Upper lobe of left lung (tissue), 4 donors: Measurements from ENCODE around the gene SRSF2.

Experiments used
- CTCF ChIP-seq, 6 experiments: fragments of 450-650 bp in 4 of 6; fragments of 200-600 bp in 2 of 6; sonication (generic) in 2 of 6; IDR thresholded peaks; one replicate each; pipeline ENCODE4 v1.5.1; 2016 to 2019; ENCODE audit warnings: antibody characterized with exemption in 6 of 6
- EP300 ChIP-seq, 4 donors: sonication (generic); formaldehyde crosslinking; IDR thresholded peaks; one replicate each; pipeline ENCODE4 v1.5.1; 2017; ENCODE audit warnings: antibody characterized with exemption in 4 of 4, control low read depth in 2 of 4
- POLR2A ChIP-seq, 4 donors: fragments of 450-650 bp; IDR thresholded peaks; one replicate each; pipeline ENCODE4 v1.5.1; 2016 to 2017; ENCODE audit warnings: antibody characterized with exemption in 4 of 4, mild to moderate bottlenecking in 2 of 4

- TF ChIP-seq CTCF (IDR thresholded peaks at IDR 0.05) (no peak), EP300 (IDR thresholded peaks at IDR 0.05) (no peak), POLR2A (IDR thresholded peaks at IDR 0.05) (no peak)
Observed at GRCh38 chr17:76722279-76722678, 14.9 kb downstream of the SRSF2 start.
